GOT3 (cell line): ENCODE results near the gene FAP.
A peak's percentile ranks its signal among the peaks of the same experiment; 100 is the strongest.

Experiments
- DNase-seq: peaks from one replicate; lab custom pipeline; 2025; ENCODE audit warnings: mixed read lengths; lab: John Stamatoyannopoulos, UW

Gene FAP

GRCh38 chr2:162241571-162241970 lies 1.7 kb downstream of the FAP start:
- DNase-seq = no peak

GRCh38 chr2:162234620-162235462 lies 8.4 kb downstream of the FAP start:
- no peak for DNase-seq

- DNase-seq = no peak
These were observed 10.0 kb downstream of the FAP start for GRCh38 chr2:162233197-162233596.

- DNase-seq = no peak
These were observed 10.6 kb downstream of the FAP start for GRCh38 chr2:162232671-162233070.

GRCh38 chr2:162232027-162232426 lies 11.2 kb downstream of the FAP start:
- DNase-seq = no peak

- DNase-seq = no peak
These were observed 12.5 kb downstream of the FAP start for GRCh38 chr2:162230761-162231160.

- no peak for DNase-seq
These were observed 16.4 kb downstream of the FAP start for GRCh38 chr2:162226836-162227235.

GRCh38 chr2:162221064-162221463 lies 22.2 kb downstream of the FAP start:
- DNase-seq = peak; percentile 9

GRCh38 chr2:162220368-162220767 lies 22.9 kb downstream of the FAP start:
- DNase-seq = no peak

- DNase-seq = no peak
These were observed 23.8 kb downstream of the FAP start for GRCh38 chr2:162219426-162219825.

GRCh38 chr2:162217598-162217997 lies 25.6 kb downstream of the FAP start:
- no peak for DNase-seq

GRCh38 chr2:162215162-162215561 lies 28.1 kb downstream of the FAP start:
- DNase-seq = no peak

GRCh38 chr2:162212366-162212765 lies 30.9 kb downstream of the FAP start:
- DNase-seq = no peak

- DNase-seq = no peak
These were observed 31.5 kb downstream of the FAP start for GRCh38 chr2:162211732-162212131.

GRCh38 chr2:162210385-162210784 lies 32.9 kb downstream of the FAP start:
- no peak for DNase-seq

GRCh38 chr2:162202203-162202602 lies 41.0 kb downstream of the FAP start:
- DNase-seq = no peak

- no peak for DNase-seq
These were observed 42.6 kb downstream of the FAP start for GRCh38 chr2:162200636-162201035.

GRCh38 chr2:162199913-162200312 lies 43.3 kb downstream of the FAP start:
- no peak for DNase-seq

GRCh38 chr2:162198239-162198638 lies 45.0 kb downstream of the FAP start:
- DNase-seq = no peak

- no peak for DNase-seq
These were observed 46.0 kb downstream of the FAP start for GRCh38 chr2:162197069-162197825.

- DNase-seq = no peak
These were observed 46.6 kb downstream of the FAP start for GRCh38 chr2:162196638-162197037.

GRCh38 chr2:162188451-162188850 lies 54.8 kb downstream of the FAP start:
- no peak for DNase-seq

GRCh38 chr2:162185541-162186232 lies 57.6 kb downstream of the FAP start:
- no peak for DNase-seq
